Measurements from ENCODE around the gene MYMK. TPM values are rescaled to one million over a fixed set of nuclear protein-coding genes. Genes with fewer than 3 reads are reported as not detected.
A peak's percentile ranks its signal among the peaks of the same experiment; 100 is the strongest.

The MYMK gene
- total and polyA plus RNA-seq, 2 of the 13 experiments (the other 11 are each of a cell fraction or from before 2014, with no cell fraction given): not detected

DNA sequence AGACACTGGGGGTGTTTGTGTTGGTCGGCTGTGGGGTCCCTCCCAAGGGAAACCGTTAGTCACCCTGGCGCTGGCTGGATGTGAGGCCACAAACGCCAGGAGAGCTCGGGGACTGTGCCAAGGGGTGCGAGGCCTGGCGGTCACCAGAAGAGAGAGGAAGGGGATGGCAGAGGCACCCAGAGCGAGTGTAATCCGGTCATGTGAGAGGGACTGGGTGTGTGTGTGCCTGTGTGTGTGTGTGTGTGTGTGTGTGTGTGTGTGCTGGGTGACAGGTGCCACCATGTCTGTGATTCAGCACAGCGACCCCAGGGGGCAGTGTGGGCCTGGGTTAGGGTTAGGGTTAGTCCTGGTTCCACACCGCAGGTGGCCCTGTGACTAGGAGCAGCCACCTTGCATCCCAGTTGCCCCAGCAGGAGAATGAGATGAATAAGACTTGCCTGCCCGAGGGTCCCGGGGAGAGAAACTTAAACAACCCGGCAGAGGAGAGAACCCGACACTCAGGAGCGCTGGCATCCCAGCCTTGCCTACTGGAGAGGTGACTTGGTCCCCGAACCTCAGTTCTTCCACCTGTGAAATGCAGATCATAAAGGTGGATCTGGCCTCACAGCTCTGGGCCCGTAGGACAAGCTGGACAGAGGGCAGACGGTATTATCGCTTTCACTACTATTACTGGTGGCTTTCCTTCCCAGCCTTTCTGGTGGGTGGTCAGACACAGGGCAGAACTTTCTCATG lies 8.3 kb upstream of the MYMK start (continued):
- TF ChIP-seq, protein P1, sequence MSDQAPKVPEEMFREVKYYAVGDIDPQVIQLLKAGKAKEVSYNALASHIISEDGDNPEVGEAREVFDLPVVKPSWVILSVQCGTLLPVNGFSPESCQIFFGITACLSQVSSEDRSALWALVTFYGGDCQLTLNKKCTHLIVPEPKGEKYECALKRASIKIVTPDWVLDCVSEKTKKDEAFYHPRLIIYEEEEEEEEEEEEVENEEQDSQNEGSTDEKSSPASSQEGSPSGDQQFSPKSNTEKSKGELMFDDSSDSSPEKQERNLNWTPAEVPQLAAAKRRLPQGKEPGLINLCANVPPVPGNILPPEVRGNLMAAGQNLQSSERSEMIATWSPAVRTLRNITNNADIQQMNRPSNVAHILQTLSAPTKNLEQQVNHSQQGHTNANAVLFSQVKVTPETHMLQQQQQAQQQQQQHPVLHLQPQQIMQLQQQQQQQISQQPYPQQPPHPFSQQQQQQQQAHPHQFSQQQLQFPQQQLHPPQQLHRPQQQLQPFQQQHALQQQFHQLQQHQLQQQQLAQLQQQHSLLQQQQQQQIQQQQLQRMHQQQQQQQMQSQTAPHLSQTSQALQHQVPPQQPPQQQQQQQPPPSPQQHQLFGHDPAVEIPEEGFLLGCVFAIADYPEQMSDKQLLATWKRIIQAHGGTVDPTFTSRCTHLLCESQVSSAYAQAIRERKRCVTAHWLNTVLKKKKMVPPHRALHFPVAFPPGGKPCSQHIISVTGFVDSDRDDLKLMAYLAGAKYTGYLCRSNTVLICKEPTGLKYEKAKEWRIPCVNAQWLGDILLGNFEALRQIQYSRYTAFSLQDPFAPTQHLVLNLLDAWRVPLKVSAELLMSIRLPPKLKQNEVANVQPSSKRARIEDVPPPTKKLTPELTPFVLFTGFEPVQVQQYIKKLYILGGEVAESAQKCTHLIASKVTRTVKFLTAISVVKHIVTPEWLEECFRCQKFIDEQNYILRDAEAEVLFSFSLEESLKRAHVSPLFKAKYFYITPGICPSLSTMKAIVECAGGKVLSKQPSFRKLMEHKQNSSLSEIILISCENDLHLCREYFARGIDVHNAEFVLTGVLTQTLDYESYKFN (CRISPR knock-in tag; conservative IDR thresholded peaks at IDR 0.05): 0 out of 2 replicates have a peak, but pooled peaks have one; percentile 31
- no peak for TF ChIP-seq NONO (IDR thresholded peaks at IDR 0.05)
- peak; percentile 73; the same call in 1 of the 2 replicates for TF ChIP-seq NONO (CRISPR knock-in tag; conservative IDR thresholded peaks at IDR 0.05)
- peak; percentile 68 for TF ChIP-seq SMC3 (IDR thresholded peaks at IDR 0.05; ENCODE audit: low read length)
- TF ChIP-seq, protein P2, sequence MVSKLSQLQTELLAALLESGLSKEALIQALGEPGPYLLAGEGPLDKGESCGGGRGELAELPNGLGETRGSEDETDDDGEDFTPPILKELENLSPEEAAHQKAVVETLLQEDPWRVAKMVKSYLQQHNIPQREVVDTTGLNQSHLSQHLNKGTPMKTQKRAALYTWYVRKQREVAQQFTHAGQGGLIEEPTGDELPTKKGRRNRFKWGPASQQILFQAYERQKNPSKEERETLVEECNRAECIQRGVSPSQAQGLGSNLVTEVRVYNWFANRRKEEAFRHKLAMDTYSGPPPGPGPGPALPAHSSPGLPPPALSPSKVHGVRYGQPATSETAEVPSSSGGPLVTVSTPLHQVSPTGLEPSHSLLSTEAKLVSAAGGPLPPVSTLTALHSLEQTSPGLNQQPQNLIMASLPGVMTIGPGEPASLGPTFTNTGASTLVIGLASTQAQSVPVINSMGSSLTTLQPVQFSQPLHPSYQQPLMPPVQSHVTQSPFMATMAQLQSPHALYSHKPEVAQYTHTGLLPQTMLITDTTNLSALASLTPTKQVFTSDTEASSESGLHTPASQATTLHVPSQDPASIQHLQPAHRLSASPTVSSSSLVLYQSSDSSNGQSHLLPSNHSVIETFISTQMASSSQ (IDR thresholded peaks at IDR 0.05; ENCODE audit: low read depth): no peak
- TF ChIP-seq, protein P2 (CRISPR knock-in tag; IDR thresholded peaks at IDR 0.05; ENCODE audit: borderline replicate concordance): 0 out of 2 replicates have a peak, but pooled peaks have one; percentile 20
- TF ChIP-seq ZNF670 (CRISPR knock-in tag; IDR thresholded peaks at IDR 0.05; ENCODE audit: borderline replicate concordance): no peak
- 0 out of 2 replicates have a peak, but pooled peaks have one; percentile 23 for TF ChIP-seq ZNF501 (CRISPR knock-in tag; IDR thresholded peaks at IDR 0.05)
- TF ChIP-seq, protein P3, sequence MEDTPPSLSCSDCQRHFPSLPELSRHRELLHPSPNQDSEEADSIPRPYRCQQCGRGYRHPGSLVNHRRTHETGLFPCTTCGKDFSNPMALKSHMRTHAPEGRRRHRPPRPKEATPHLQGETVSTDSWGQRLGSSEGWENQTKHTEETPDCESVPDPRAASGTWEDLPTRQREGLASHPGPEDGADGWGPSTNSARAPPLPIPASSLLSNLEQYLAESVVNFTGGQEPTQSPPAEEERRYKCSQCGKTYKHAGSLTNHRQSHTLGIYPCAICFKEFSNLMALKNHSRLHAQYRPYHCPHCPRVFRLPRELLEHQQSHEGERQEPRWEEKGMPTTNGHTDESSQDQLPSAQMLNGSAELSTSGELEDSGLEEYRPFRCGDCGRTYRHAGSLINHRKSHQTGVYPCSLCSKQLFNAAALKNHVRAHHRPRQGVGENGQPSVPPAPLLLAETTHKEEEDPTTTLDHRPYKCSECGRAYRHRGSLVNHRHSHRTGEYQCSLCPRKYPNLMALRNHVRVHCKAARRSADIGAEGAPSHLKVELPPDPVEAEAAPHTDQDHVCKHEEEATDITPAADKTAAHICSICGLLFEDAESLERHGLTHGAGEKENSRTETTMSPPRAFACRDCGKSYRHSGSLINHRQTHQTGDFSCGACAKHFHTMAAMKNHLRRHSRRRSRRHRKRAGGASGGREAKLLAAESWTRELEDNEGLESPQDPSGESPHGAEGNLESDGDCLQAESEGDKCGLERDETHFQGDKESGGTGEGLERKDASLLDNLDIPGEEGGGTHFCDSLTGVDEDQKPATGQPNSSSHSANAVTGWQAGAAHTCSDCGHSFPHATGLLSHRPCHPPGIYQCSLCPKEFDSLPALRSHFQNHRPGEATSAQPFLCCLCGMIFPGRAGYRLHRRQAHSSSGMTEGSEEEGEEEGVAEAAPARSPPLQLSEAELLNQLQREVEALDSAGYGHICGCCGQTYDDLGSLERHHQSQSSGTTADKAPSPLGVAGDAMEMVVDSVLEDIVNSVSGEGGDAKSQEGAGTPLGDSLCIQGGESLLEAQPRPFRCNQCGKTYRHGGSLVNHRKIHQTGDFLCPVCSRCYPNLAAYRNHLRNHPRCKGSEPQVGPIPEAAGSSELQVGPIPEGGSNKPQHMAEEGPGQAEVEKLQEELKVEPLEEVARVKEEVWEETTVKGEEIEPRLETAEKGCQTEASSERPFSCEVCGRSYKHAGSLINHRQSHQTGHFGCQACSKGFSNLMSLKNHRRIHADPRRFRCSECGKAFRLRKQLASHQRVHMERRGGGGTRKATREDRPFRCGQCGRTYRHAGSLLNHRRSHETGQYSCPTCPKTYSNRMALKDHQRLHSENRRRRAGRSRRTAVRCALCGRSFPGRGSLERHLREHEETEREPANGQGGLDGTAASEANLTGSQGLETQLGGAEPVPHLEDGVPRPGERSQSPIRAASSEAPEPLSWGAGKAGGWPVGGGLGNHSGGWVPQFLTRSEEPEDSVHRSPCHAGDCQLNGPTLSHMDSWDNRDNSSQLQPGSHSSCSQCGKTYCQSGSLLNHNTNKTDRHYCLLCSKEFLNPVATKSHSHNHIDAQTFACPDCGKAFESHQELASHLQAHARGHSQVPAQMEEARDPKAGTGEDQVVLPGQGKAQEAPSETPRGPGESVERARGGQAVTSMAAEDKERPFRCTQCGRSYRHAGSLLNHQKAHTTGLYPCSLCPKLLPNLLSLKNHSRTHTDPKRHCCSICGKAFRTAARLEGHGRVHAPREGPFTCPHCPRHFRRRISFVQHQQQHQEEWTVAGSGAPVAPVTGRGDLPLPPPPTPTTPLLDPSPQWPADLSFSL (CRISPR knock-in tag; IDR thresholded peaks at IDR 0.05): peak; percentile 97
- TF ChIP-seq ZNF136 (CRISPR knock-in tag; IDR thresholded peaks at IDR 0.05; ENCODE audit: low read depth): no peak
- 0 out of 2 replicates have a peak, but pooled peaks have one; percentile 60 for TF ChIP-seq ZNF841 (CRISPR knock-in tag; IDR thresholded peaks at IDR 0.05; ENCODE audit: borderline replicate concordance)
- TF ChIP-seq MAFF (IDR thresholded peaks at IDR 0.05; ENCODE audit: low read depth, low read length): no peak
